H1 (cell line): Measurements from ENCODE around the gene REXO5. TPM values are rescaled to one million over a fixed set of nuclear protein-coding genes. Genes with fewer than 3 reads are reported as not detected.

Source experiments
- EP300 ChIP-seq, 2 experiments: IDR thresholded peaks; 1 replicate in 1 of 2; 2 replicates in 1 of 2; pipeline ENCODE4 v1.6.1; 2011 to 2012; ENCODE audit warnings: low read depth in 2 of 2, low read length in 2 of 2, mild to moderate bottlenecking in 2 of 2, borderline replicate concordance in 1 of 2, inconsistent platforms in 1 of 2, moderate library complexity in 1 of 2
- NRF1 ChIP-seq: IDR thresholded peaks from 2 replicates; pipeline ENCODE4 v1.6.1; 2011; ENCODE audit warnings: mild to moderate bottlenecking, low read depth, low read length, improper control_type of control experiment
- POLR2A ChIP-seq, 2 experiments: IDR thresholded peaks; 1 replicate in 1 of 2; 2 replicates in 1 of 2; pipeline ENCODE4 v1.6.1; 2011; ENCODE audit warnings: low read depth in 2 of 2, low read length in 2 of 2, mild to moderate bottlenecking in 2 of 2; ENCODE audit errors: control extremely low read depth in 1 of 2
- POLR2AphosphoS5 ChIP-seq: IDR thresholded peaks from 2 replicates; pipeline ENCODE4 v1.6.1; 2011; ENCODE audit warnings: low read depth, low read length
- TEAD4 ChIP-seq: IDR thresholded peaks from 2 replicates; pipeline ENCODE4 v1.6.1; 2012; ENCODE audit warnings: low read depth, low read length, inconsistent platforms, mixed read lengths
- polyA plus RNA-seq, 7 experiments: library from polyadenylated mRNA; depleted of rRNA in 3 of 7; stranded (reverse) in 5 of 7; unstranded in 2 of 7; fragments of >200 nt in 5 of 7; fragments of 200-250 nt in 2 of 7; gene quantifications; 1 replicate in 5 of 7; 2 replicates in 1 of 7; 4 replicates in 1 of 7; pipeline versions ENCODE4 v1.2.1 to v1.2.3, GENCODE V29; 2011 to 2013; ENCODE audit warnings: missing spikeins in 2 of 7, mixed read lengths in 2 of 7
- total RNA-seq: library from RNA; stranded (reverse); fragmentation: NEBNext Ultra II Directional; extraction: Animal tissue kit (Norgen Biotek cat#: 25700); gene quantifications from 2 replicates; pipeline ENCODE4 v1.2.1, GENCODE V29; 2021
- TF ChIP-seq, protein P1 (sequence below): IDR thresholded peaks from 2 replicates; pipeline ENCODE4 v1.6.1; 2011; ENCODE audit warnings: low read depth, mild to moderate bottlenecking, low read length; ENCODE audit not compliant: insufficient read depth
- TF ChIP-seq, protein P2 (sequence below): IDR thresholded peaks from 2 replicates; pipeline ENCODE4 v1.6.1; 2012; ENCODE audit warnings: inconsistent platforms

Gene REXO5
- total and polyA plus RNA-seq, 2 of the 8 experiments (the other 6 are each of a cell fraction or from before 2014, with no cell fraction given) = 2.4 to 8.9 TPM

DNA sequence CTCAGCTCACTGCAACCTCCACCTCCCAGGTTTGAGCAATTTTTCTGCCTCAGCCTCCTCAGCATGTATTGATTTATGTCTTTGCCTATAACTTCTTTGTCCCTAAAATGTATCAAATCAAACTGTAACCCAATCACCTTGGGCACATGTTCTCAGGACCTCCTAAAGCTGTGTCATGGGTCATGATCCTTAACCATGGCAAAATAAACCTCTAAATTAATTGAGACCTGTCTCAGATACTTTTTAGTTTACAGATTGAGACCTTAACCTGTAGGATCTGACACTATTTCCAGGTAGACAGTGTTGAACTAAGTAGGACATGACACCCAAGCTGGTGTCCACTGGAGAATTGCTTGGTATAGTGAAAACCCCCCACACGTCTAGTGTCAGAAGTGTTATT is 45.2 kb upstream of the REXO5 start (continued):
- no peak for TF ChIP-seq EP300 (IDR thresholded peaks at IDR 0.05; ENCODE audit: borderline replicate concordance in 1 of 2, low read depth in 2 of 2, low read length in 2 of 2)
- TF ChIP-seq, protein P1, sequence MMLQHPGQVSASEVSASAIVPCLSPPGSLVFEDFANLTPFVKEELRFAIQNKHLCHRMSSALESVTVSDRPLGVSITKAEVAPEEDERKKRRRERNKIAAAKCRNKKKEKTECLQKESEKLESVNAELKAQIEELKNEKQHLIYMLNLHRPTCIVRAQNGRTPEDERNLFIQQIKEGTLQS = no peak
- TF ChIP-seq, protein P2, sequence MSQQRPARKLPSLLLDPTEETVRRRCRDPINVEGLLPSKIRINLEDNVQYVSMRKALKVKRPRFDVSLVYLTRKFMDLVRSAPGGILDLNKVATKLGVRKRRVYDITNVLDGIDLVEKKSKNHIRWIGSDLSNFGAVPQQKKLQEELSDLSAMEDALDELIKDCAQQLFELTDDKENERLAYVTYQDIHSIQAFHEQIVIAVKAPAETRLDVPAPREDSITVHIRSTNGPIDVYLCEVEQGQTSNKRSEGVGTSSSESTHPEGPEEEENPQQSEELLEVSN = no peak
- no peak for TF ChIP-seq POLR2AphosphoS5
- no peak for TF ChIP-seq NRF1
- TF ChIP-seq TEAD4 = no peak
- no peak for TF ChIP-seq POLR2A (IDR thresholded peaks at IDR 0.05; ENCODE audit: control extremely low read depth in 1 of 2, low read depth in 2 of 2, low read length in 2 of 2)
